ENCODE results near the gene SLC22A23.

SLC22A23 gene

GRCh38 chr6:3366596-3367413, 90.0 kb downstream of the SLC22A23 start:
- DNase-seq, result no peak

GRCh38 chr6:3364391-3364790, 92.5 kb downstream of the SLC22A23 start:
- no peak for DNase-seq

GRCh38 chr6:3363296-3364025, 93.4 kb downstream of the SLC22A23 start:
- no peak for DNase-seq

GRCh38 chr6:3361312-3362037, 95.4 kb downstream of the SLC22A23 start:
- DNase-seq, result no peak

- no peak for DNase-seq
Measured at GRCh38 chr6:3360727-3361045, 96.2 kb downstream of the SLC22A23 start.

- DNase-seq, result no peak
Measured at GRCh38 chr6:3359973-3360726, 96.7 kb downstream of the SLC22A23 start.

- DNase-seq, result no peak
Measured at GRCh38 chr6:3359101-3359752, 97.6 kb downstream of the SLC22A23 start.

GRCh38 chr6:3358413-3359100, 98.3 kb downstream of the SLC22A23 start:
- DNase-seq, result no peak

GRCh38 chr6:3357678-3358077, 99.2 kb downstream of the SLC22A23 start:
- no peak for DNase-seq

- DNase-seq, result no peak
Measured at GRCh38 chr6:3356824-3357420, 99.9 kb downstream of the SLC22A23 start.

GRCh38 chr6:3356056-3356823, 100.6 kb downstream of the SLC22A23 start:
- no peak for DNase-seq

- no peak for DNase-seq
Measured at GRCh38 chr6:3355358-3356055, 101.3 kb downstream of the SLC22A23 start.

GRCh38 chr6:3355011-3355357, 101.9 kb downstream of the SLC22A23 start:
- DNase-seq, result no peak

GRCh38 chr6:3353939-3354338, 102.9 kb downstream of the SLC22A23 start:
- no peak for DNase-seq

GRCh38 chr6:3353213-3353903, 103.5 kb downstream of the SLC22A23 start:
- no peak for DNase-seq

- DNase-seq, result no peak
Measured at GRCh38 chr6:3352678-3353077, 104.2 kb downstream of the SLC22A23 start.

- DNase-seq, result no peak
Measured at GRCh38 chr6:3351829-3352524, 104.9 kb downstream of the SLC22A23 start.

- DNase-seq, result peak; percentile 82
Measured at GRCh38 chr6:3351105-3351676, 105.7 kb downstream of the SLC22A23 start.
